ENCODE measurements around the gene ARHGEF11. TPM values are rescaled to one million over a fixed set of nuclear protein-coding genes. Genes with fewer than 3 reads are reported as not detected.

ARHGEF11 gene
- total RNA-seq, 6 experiments from 2014 or later = 21.3 to 24.8 (median 22.4) TPM

DNA sequence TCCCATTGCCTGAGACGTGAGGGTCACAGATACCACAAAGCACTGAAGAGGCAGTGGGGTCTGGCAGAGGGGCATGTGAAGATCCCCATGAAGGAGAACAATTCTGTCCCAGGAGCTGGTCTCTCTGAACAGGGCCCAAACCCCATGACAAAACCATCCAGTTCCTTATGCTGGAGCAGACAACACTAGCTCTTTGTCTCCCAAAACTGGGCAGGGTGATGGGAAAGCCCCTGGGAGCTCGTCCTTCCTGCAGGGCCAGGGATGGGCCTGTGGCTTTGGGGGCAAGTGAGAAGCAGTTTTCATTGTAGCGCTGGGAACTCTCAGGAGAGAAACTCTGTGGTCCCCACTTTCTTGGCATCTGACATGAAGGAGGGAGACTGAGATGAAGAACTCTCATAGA is 45.2 kb upstream of the ARHGEF11 start:
- Mint-ChIP-seq H3K9me3 (no peaks in the 10 kb centered on the region), H3K27ac (no peak overlapping the region), H3K4me3 (no peak overlapping the region), H3K36me3 (ENCODE audit: low read depth) (no peaks in the 10 kb centered on the region), H3K27me3 (ENCODE audit: insufficient read depth) (peaks cover 11% of the 10 kb centered on the region), H3K4me1 (ENCODE audit: low read depth) (peaks cover 8% of the 10 kb centered on the region)
- DNase-seq = no peak
- TF ChIP-seq, protein P1, sequence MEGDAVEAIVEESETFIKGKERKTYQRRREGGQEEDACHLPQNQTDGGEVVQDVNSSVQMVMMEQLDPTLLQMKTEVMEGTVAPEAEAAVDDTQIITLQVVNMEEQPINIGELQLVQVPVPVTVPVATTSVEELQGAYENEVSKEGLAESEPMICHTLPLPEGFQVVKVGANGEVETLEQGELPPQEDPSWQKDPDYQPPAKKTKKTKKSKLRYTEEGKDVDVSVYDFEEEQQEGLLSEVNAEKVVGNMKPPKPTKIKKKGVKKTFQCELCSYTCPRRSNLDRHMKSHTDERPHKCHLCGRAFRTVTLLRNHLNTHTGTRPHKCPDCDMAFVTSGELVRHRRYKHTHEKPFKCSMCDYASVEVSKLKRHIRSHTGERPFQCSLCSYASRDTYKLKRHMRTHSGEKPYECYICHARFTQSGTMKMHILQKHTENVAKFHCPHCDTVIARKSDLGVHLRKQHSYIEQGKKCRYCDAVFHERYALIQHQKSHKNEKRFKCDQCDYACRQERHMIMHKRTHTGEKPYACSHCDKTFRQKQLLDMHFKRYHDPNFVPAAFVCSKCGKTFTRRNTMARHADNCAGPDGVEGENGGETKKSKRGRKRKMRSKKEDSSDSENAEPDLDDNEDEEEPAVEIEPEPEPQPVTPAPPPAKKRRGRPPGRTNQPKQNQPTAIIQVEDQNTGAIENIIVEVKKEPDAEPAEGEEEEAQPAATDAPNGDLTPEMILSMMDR (IDR thresholded peaks at IDR 0.05) = no peak

DNA sequence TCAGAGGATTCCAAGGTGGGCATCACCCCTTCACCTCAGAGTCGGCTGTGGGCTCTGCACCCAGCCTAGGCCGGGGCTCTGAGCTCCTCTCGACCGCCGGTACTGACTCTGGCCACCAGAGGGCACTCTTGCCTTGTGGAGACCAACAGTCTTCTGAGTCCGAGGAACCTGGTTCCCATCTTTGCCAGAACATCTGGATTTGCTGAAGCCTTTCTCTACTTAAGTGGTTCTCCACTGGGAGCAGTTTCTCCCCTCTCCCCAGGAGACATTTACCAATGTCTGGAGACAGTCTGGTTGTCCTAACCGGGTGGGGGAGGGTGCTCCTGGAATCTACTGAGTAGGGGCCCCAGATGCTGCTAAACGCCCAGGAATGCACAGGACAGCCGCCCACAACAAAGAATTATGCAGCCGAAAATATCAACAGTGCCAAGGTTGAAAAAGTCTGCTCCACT is 44.7 kb upstream of the ARHGEF11 start:
- H3K27me3 Mint-ChIP-seq (ENCODE audit: insufficient read depth) = peaks cover 11% of the 10 kb centered on the region
- no peaks in the 10 kb centered on the region for H3K36me3 Mint-ChIP-seq (ENCODE audit: low read depth)
- DNase-seq = peak; percentile 71
- H3K4me3 Mint-ChIP-seq = peak overlapping the region; percentile 53; the same call in 1 of the 2 replicates
- H3K27ac Mint-ChIP-seq = no peak overlapping the region
- H3K9me3 Mint-ChIP-seq = no peaks in the 10 kb centered on the region
- H3K4me1 Mint-ChIP-seq (ENCODE audit: low read depth) = peaks cover 8% of the 10 kb centered on the region
- TF ChIP-seq, protein P1 (IDR thresholded peaks at IDR 0.05) = peak; percentile 99

DNA sequence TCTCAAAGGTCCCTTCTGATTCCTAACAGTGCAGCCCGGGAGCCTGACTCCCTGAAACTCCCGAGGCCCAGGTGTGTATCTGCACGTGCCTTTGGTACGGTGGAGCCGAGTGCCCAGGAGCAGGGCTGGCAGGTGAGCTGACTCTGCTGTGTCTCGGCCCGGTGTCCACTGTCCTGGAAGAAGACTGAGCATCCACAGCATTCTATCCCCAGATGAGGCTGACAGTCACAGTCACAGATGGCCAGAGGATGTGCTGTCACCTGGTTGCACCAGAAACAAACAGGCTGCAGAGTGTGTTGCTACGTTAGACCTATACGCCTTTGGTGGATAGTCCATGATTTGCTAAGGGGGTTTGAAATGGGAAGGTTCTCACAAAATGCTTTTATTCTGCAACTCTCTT is 44.2 kb upstream of the ARHGEF11 start:
- Mint-ChIP-seq H3K9me3 (no peaks in the 10 kb centered on the region), H3K4me1 (ENCODE audit: low read depth) (peaks cover 8% of the 10 kb centered on the region), H3K27ac (no peak overlapping the region), H3K4me3 (no peak overlapping the region), H3K27me3 (ENCODE audit: insufficient read depth) (peaks cover 11% of the 10 kb centered on the region), H3K36me3 (ENCODE audit: low read depth) (no peaks in the 10 kb centered on the region)
- no peak for DNase-seq
- TF ChIP-seq, protein P1 (IDR thresholded peaks at IDR 0.05) = no peak

DNA sequence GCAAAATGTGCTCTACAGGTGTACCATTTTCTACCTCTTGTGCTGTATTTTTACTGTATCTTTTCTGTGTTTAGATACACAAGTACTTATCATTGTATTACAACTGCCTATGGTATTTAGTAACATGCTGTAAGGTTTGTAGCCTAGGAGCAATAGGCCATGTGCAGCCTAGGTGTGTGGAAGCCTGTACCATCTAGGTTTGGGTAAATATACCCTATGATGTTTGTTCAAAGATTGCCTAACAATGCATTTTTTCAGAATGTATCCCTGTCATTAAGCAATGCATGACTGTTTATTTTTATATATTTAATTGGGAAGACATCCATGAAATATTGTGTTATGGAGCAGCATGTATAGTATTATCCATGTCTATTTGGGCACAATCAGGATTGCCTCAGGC is 43.1 kb upstream of the ARHGEF11 start:
- H3K27ac Mint-ChIP-seq = no peak overlapping the region
- no peaks in the 10 kb centered on the region for H3K36me3 Mint-ChIP-seq (ENCODE audit: low read depth)
- TF ChIP-seq, protein P1 (IDR thresholded peaks at IDR 0.05) = no peak
- H3K4me1 Mint-ChIP-seq (ENCODE audit: low read depth) = peaks cover 8% of the 10 kb centered on the region
- H3K27me3 Mint-ChIP-seq (ENCODE audit: insufficient read depth) = peaks cover 15% of the 10 kb centered on the region
- no peaks in the 10 kb centered on the region for H3K9me3 Mint-ChIP-seq
- DNase-seq = no peak
- no peak overlapping the region for H3K4me3 Mint-ChIP-seq

DNA sequence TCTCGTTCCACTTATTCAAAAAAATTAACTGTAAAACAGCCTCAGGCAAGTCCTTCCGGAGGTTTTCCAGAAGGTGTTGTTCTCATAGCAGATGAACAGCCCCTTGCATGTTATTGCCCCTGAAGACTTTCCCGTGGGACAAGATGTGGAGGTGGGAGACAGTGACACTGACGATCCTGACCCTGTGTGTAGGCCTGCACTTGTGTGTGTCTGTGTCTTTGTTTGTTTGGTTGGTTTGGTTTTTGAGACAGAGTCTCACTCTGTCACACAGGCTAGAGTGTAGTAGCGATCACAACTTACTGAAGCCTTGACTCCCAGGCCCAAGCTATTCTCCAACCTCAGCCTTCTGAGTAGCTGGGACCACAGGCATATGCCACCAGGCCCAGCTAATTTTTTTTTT is 41.5 kb upstream of the ARHGEF11 start:
- TF ChIP-seq, protein P1 (IDR thresholded peaks at IDR 0.05) = no peak
- H3K4me3 Mint-ChIP-seq = no peak overlapping the region
- no peak for DNase-seq
- H3K4me1 Mint-ChIP-seq (ENCODE audit: low read depth) = peaks cover 8% of the 10 kb centered on the region
- peaks cover 19% of the 10 kb centered on the region for H3K27me3 Mint-ChIP-seq (ENCODE audit: insufficient read depth)
- no peak overlapping the region for H3K27ac Mint-ChIP-seq
- H3K36me3 Mint-ChIP-seq (ENCODE audit: low read depth) = no peaks in the 10 kb centered on the region
- H3K9me3 Mint-ChIP-seq = no peaks in the 10 kb centered on the region

DNA sequence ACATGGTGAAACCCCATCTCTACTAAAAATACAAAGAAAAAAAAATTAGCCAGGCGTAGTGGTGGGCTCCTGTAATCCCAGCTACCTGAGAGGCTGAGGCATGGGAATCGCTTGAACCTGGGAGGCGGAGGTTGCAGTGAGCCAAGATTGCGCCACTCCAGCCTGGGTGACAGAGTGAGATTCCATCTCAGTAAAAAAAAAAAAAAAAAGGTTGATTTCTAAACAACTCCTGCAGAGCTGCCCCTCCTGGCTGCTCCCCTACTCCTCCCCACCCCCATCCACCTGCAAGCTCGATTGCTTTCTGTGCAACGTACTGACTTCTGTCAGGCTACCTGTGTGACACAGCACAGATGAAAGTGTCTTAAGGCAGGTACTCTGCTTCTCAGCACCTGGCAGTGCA is 40.8 kb upstream of the ARHGEF11 start:
- H3K4me1 Mint-ChIP-seq (ENCODE audit: low read depth) = peaks cover 8% of the 10 kb centered on the region
- H3K9me3 Mint-ChIP-seq = no peaks in the 10 kb centered on the region
- H3K36me3 Mint-ChIP-seq (ENCODE audit: low read depth) = no peaks in the 10 kb centered on the region
- H3K4me3 Mint-ChIP-seq = no peak overlapping the region
- TF ChIP-seq, protein P1 (IDR thresholded peaks at IDR 0.05) = no peak
- peaks cover 16% of the 10 kb centered on the region for H3K27me3 Mint-ChIP-seq (ENCODE audit: insufficient read depth)
- no peak overlapping the region for H3K27ac Mint-ChIP-seq
- DNase-seq = no peak
